Duodenal mucosa (tissue), 2 donors: Measurements from ENCODE around the gene MEGF6.
"Not testable (repeated sequence)": the region's sequence is repeated elsewhere in the genome, so short reads cannot be mapped to it uniquely, and the experiment has no call there.

ENCODE experiments used
- H3K27ac ChIP-seq: one replicate; pipeline ENCODE4 v1.7.0; 2013; ENCODE audit warnings: low read depth, low read length
- H3K27me3 ChIP-seq, 2 donors: one replicate each; pipeline ENCODE4 v1.7.0; 2013; ENCODE audit warnings: low read length in 2 of 2, control low read depth in 1 of 2; ENCODE audit not compliant: insufficient read depth in 2 of 2, control insufficient read depth in 1 of 2
- H3K36me3 ChIP-seq, 2 donors: one replicate each; pipeline ENCODE4 v1.7.0; 2013; ENCODE audit warnings: low read length in 2 of 2, control low read depth in 1 of 2; ENCODE audit not compliant: insufficient read depth in 2 of 2, control insufficient read depth in 1 of 2
- H3K4me1 ChIP-seq, 2 donors: one replicate each; pipeline ENCODE4 v1.7.0; 2013; ENCODE audit warnings: low read length in 2 of 2, control low read depth in 1 of 2; ENCODE audit not compliant: insufficient read depth in 2 of 2, control insufficient read depth in 1 of 2
- H3K4me3 ChIP-seq, 2 donors: one replicate each; pipeline ENCODE4 v1.7.0; 2013; ENCODE audit warnings: low read length in 2 of 2, low read depth in 1 of 2
- H3K9ac ChIP-seq, 2 donors: one replicate each; pipeline ENCODE4 v1.7.0; 2013; ENCODE audit warnings: low read length in 2 of 2, low read depth in 1 of 2
- H3K9me3 ChIP-seq, 2 donors: one replicate each; pipeline ENCODE4 v1.7.0; 2013; ENCODE audit warnings: low read length in 2 of 2, control low read depth in 1 of 2; ENCODE audit not compliant: control insufficient read depth in 1 of 2

MEGF6 gene

DNA sequence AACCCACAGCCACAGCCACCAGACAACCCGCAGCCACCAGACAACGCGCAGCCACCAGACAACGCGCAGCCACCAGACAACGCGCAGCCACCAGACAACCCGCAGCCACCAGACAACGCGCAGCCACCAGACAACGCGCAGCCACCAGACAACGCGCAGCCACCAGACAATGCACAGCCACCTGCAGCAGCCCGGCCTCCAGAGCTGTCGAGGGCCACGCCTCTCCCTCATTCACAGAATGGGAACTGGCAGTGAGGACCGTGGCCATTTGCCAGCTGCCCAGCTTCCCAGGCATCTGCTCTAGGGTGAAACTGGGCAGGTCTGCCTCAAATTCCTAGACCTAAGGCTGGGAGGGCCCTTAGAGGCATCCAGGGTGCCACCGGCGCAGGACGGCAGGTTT lies 27.6 kb downstream of the MEGF6 start:
- not testable (repeated sequence) for H3K27ac ChIP-seq, H3K27me3 ChIP-seq, H3K4me3 ChIP-seq, H3K9me3 ChIP-seq, H3K4me1 ChIP-seq, H3K9ac ChIP-seq, H3K36me3 ChIP-seq

- Histone ChIP-seq H3K36me3 (no peaks in the 10 kb centered on the region), H3K4me3 (no peak overlapping the region), H3K27me3 (no peaks in the 10 kb centered on the region), H3K9me3 (no peaks in the 10 kb centered on the region), H3K4me1 (no peaks in the 10 kb centered on the region), H3K27ac (no peak overlapping the region), H3K9ac (no peak overlapping the region)
These were observed 29.8 kb downstream of the MEGF6 start for GRCh38 chr1:3581296-3582036.

DNA sequence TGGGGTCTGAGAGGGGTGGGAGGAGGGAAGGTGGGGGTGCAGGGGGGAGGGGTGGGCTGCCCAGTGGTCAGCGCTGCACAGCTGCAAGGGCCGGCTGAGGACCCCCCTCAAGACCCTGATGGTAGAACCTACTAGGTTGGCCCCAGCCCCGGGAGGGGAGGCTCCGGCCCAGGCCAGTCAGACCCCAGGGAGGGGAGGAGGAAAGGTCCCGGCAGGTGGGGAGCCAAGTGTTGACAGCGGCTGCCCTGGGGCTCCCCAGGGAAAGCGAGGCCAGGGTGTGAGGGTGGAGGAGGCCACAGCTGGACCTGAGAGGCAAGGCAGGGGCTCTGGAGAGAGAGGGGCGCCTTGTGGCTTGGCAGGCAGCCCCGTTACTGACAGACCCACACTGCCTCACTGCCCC lies 31.1 kb downstream of the MEGF6 start:
- no peaks in the 10 kb centered on the region for H3K27me3 ChIP-seq
- no peak overlapping the region for H3K27ac ChIP-seq

GRCh38 chr1:3579626-3580025 lies 31.7 kb downstream of the MEGF6 start:
- Histone ChIP-seq H3K27ac (no peak overlapping the region), H3K4me1 (no peaks in the 10 kb centered on the region), H3K9ac (no peak overlapping the region), H3K36me3 (no peaks in the 10 kb centered on the region), H3K9me3 (no peaks in the 10 kb centered on the region), H3K4me3 (no peak overlapping the region), H3K27me3 (no peaks in the 10 kb centered on the region)

More for the DNA sequence above, 31.1 kb downstream of the MEGF6 start:
- H3K36me3 ChIP-seq: no peaks in the 10 kb centered on the region
- H3K9ac ChIP-seq: no peak overlapping the region
- no peak overlapping the region for H3K4me3 ChIP-seq
- H3K9me3 ChIP-seq: no peaks in the 10 kb centered on the region
- H3K4me1 ChIP-seq: no peaks in the 10 kb centered on the region

DNA sequence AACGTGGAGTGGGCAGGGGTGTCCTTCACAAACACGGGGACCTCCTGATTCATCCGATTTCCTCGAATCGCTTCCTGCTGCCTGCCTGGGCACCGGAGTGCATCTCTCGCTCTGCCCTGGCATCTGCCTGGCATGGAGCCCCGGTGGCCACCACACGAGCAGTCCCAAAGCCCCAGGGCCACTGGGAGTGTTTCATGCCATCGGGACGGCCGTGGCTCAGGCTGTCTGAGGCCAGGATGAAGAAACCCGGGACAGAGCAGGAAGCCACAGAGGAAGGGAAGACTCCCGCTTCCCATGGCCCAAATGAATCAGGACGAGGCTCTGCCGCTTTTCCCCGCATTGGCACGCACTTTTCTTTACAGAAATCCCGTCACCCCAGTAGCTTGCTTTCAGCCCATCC lies 32.4 kb downstream of the MEGF6 start:
- Histone ChIP-seq H3K36me3 (no peaks in the 10 kb centered on the region), H3K4me1 (no peaks in the 10 kb centered on the region), H3K4me3 (no peak overlapping the region), H3K9ac (no peak overlapping the region), H3K27ac (no peak overlapping the region), H3K27me3 (no peaks in the 10 kb centered on the region), H3K9me3 (no peaks in the 10 kb centered on the region)

- Histone ChIP-seq H3K9me3 (no peaks in the 10 kb centered on the region), H3K36me3 (no peaks in the 10 kb centered on the region), H3K9ac (no peak overlapping the region), H3K4me1 (no peaks in the 10 kb centered on the region), H3K4me3 (no peak overlapping the region), H3K27ac (no peak overlapping the region), H3K27me3 (no peaks in the 10 kb centered on the region)
These were observed 32.9 kb downstream of the MEGF6 start for GRCh38 chr1:3578433-3578805.

- H3K27ac ChIP-seq: no peak overlapping the region
These were observed 33.4 kb downstream of the MEGF6 start for GRCh38 chr1:3577711-3578432.

DNA sequence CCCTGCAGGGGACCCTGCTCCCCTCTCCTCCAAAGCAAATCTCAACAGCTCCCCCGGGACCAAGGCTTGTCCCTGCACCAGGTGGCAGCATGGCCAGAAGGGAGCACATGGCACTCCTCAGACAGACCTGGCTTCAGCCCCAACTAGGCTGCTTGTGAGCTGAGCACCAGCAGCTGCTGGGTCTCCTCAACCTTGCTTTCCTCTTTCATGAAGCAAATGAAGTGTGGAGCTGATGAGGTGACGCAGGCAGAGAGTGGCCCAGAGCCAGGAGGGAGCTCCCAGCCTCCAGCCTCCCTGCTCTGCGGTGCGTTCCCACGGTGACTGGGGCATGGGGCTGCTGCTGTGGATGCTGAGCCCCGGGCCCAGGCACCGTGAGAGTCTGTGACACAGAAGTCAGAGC lies 34.0 kb downstream of the MEGF6 start:
- H3K27me3 ChIP-seq: no peaks in the 10 kb centered on the region
- H3K36me3 ChIP-seq: no peaks in the 10 kb centered on the region
- H3K9ac ChIP-seq: no peak overlapping the region
- no peaks in the 10 kb centered on the region for H3K4me1 ChIP-seq
- H3K27ac ChIP-seq: no peak overlapping the region
- H3K9me3 ChIP-seq: no peaks in the 10 kb centered on the region
- H3K4me3 ChIP-seq: no peak overlapping the region

More at GRCh38 chr1:3577711-3578432, 33.4 kb downstream of the MEGF6 start:
- Histone ChIP-seq H3K4me3 (no peak overlapping the region), H3K4me1 (no peaks in the 10 kb centered on the region), H3K27me3 (no peaks in the 10 kb centered on the region), H3K9ac (no peak overlapping the region), H3K36me3 (no peaks in the 10 kb centered on the region), H3K9me3 (no peaks in the 10 kb centered on the region)

DNA sequence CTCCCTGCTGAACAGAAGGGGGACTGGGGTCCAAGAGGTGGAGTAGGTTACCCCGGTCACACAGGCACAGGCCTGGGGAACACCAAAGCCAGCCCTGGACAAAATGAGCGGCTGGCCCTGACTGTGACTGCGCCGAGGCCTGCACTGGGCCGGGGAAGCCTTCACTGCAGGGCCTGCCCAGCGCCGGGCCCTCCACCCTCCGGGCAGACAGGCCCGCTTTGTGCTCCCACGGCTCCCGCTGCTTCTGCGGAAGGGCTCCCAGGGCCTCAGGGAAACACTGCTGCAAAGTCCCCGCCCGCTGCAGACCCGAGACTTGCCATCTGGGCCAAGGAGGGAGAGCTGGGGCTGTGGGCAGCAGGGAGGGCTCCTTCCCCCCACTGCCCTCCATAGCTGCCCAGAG lies 35.3 kb downstream of the MEGF6 start:
- H3K9ac ChIP-seq: no peak overlapping the region
- H3K4me3 ChIP-seq: no peak overlapping the region
- H3K27ac ChIP-seq: no peak overlapping the region
- no peaks in the 10 kb centered on the region for H3K36me3 ChIP-seq
- no peaks in the 10 kb centered on the region for H3K4me1 ChIP-seq
- no peaks in the 10 kb centered on the region for H3K9me3 ChIP-seq
- H3K27me3 ChIP-seq: no peaks in the 10 kb centered on the region

GRCh38 chr1:3575515-3575914 lies 35.8 kb downstream of the MEGF6 start:
- H3K27ac ChIP-seq, H3K27me3 ChIP-seq, H3K4me1 ChIP-seq, H3K9me3 ChIP-seq, H3K9ac ChIP-seq, H3K36me3 ChIP-seq, H3K4me3 ChIP-seq: not testable (repeated sequence)
